Right atrium auricular region (tissue), 2 donors: ENCODE data around the gene RHBDD1. TPM values are rescaled to one million over a fixed set of nuclear protein-coding genes. Genes with fewer than 3 reads are reported as not detected.

Experiments
- DNase-seq: peaks from one replicate; pipeline ENCODE4 v3.0.0-alpha.2; 2019; ENCODE audit warnings: low spot score
- H3K27ac ChIP-seq, 2 donors: fragments of 200-600 bp; sonication (generic); 1 replicate in 1 of 2; 2 replicates in 1 of 2; pipeline ENCODE4 v1.5.1; 2016 to 2019
- H3K27me3 ChIP-seq, 2 donors: fragments of 200-600 bp; sonication (generic); one replicate each; pipeline versions ENCODE4 v1.5.1 to v1.6.0; 2017 to 2019
- H3K36me3 ChIP-seq: fragments of 200-600 bp; sonication (generic); one replicate; pipeline ENCODE4 v1.5.1; 2016
- H3K4me1 ChIP-seq, 2 donors: fragments of 200-600 bp; sonication (generic); one replicate each; pipeline versions ENCODE4 v1.5.1 to v1.6.0; 2017 to 2019
- H3K4me3 ChIP-seq, 2 donors: fragments of 200-600 bp; sonication (generic); 1 replicate in 1 of 2; 2 replicates in 1 of 2; pipeline ENCODE4 v1.5.1; 2017 to 2019; ENCODE audit warnings: mild to moderate bottlenecking in 1 of 2, moderate library complexity in 1 of 2
- H3K9me3 ChIP-seq, 2 donors: fragments of 200-600 bp; sonication (generic); one replicate each; pipeline ENCODE4 v1.5.1; 2019
- total RNA-seq, 2 donors: library from RNA; depleted of rRNA; stranded (reverse); fragments of >200 nt; gene quantifications; one replicate each; pipeline ENCODE4 v1.1.0, GENCODE V29; 2016
- TF ChIP-seq, protein P1 (sequence below), 2 donors: fragments of 200-600 bp; sonication (generic); IDR thresholded peaks; one replicate each; pipeline ENCODE4 v1.5.1; 2019; ENCODE audit warnings: antibody characterized with exemption in 2 of 2

RHBDD1 gene
- total RNA-seq, 2 donors from 2014 or later: 12.3 to 16.1 TPM

DNA sequence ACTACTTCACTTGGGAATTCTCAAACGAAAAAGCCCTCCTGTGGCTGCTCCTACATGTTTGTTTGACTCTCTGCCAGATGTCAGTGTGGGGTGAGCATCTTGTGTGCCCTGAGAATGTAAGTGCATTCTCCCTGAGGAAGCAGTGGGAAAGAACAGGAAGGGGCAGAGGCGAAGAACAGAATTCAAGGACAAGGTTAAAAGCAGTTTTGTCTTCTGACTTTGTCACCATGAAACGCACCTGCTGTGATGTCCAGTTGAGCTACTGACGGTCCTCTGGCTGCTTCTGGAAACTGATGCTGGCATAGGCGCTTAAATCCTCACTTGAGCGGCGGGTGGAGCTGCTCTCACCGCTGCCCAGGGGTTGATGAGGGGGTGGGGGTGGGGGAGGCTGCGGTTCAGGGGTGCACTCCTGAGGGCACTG, 41.1 kb upstream of the RHBDD1 start:
- DNase-seq: no peak
- Histone ChIP-seq H3K27me3 (no peaks in the 10 kb centered on the region), H3K4me3 (peak overlapping the region; percentile 80), H3K36me3 (no peaks in the 10 kb centered on the region), H3K27ac (peak overlapping the region; percentile 90 to 92), H3K9me3 (no peaks in the 10 kb centered on the region), H3K4me1 (peaks cover 0 to 75% of the 10 kb centered on the region in 2 donors)
- TF ChIP-seq, protein P1, sequence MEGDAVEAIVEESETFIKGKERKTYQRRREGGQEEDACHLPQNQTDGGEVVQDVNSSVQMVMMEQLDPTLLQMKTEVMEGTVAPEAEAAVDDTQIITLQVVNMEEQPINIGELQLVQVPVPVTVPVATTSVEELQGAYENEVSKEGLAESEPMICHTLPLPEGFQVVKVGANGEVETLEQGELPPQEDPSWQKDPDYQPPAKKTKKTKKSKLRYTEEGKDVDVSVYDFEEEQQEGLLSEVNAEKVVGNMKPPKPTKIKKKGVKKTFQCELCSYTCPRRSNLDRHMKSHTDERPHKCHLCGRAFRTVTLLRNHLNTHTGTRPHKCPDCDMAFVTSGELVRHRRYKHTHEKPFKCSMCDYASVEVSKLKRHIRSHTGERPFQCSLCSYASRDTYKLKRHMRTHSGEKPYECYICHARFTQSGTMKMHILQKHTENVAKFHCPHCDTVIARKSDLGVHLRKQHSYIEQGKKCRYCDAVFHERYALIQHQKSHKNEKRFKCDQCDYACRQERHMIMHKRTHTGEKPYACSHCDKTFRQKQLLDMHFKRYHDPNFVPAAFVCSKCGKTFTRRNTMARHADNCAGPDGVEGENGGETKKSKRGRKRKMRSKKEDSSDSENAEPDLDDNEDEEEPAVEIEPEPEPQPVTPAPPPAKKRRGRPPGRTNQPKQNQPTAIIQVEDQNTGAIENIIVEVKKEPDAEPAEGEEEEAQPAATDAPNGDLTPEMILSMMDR (IDR thresholded peaks at IDR 0.05): no peak

DNA sequence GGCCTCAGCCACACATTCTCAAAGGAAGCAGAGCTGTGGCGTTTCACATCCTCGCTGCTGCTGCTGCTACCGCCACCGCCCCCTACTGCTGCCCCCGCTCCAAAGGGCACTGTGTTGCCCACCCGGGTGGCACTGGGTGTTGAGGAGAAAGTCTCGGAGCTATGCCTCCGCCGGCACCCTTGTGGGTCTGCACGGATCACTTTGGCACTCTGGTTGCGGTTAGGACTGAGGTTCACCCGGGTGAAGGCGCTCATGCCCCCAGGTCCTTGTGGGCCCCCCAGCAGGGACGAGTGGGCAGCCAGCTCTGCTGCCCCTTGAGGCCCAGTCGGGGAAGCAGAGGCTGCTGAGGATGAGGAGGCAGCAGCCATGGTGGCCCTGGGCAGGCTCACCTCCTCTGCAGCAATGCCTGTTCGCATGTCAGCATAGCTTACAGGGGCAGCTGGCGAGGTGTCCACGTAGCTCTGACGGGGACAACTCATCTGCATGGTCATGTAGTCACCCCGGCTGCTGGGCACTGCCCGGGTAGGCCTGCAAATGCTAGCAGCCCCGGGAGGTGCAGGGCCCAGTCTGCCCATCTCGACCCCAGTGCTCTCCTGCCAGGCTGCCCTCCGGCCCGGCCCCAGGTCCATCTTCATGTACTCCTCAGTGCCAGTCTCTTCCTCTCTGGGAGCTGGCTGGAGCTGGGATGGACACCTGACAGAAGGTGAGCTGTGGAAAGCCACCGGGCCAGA, 40.4 kb upstream of the RHBDD1 start:
- Histone ChIP-seq H3K36me3 (no peaks in the 10 kb centered on the region), H3K4me3 (peak overlapping the region; percentile 80), H3K27me3 (no peaks in the 10 kb centered on the region), H3K27ac (peak overlapping the region; percentile 90 to 92), H3K9me3 (no peaks in the 10 kb centered on the region), H3K4me1 (peaks cover 0 to 74% of the 10 kb centered on the region in 2 donors)
- TF ChIP-seq, protein P1 (IDR thresholded peaks at IDR 0.05): peak in 1 of 2 donors; percentile 40
- DNase-seq: no peak

DNA sequence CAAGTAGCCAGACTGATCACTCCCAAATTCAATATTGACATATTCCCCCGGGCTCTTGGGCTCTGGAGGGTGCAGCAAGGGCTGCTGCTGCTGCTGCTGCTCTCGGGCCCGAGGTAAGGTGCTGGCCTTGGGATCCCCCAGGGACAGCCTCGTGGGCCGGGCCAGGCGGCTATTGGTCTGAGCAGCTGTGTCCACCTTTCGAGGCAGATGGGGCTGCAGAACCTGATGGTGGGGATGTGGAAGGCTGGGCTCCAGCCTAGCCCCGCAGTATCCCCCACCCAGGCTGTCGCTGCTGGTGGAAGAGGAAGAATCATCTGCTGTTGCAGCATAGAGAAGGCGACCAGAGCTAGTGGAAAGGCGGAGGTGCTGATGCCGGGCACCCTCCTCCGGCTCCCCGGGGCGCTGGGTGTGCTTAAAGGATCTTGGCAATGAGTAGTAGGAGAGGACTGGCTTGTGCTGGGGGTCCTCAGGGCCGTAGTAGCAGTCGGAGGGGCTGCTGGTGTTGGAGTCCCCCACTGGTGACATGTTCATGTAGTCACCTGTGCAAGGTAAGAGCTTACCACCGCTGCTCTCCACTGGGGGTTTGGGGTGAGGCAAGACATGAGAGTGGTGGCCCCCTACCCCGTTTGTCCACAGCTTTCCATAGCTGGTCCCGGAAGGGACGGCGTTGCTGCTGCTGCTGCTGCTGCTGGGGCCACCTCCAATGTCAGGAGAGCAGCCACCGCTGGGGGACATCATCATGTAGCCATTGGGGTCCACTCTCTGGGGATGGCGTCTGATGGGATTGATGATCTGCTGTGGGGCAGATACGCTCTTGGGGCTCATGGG, 39.6 kb upstream of the RHBDD1 start:
- Histone ChIP-seq H3K27ac (peak overlapping the region; percentile 90 to 92), H3K4me1 (peaks cover 0 to 73% of the 10 kb centered on the region in 2 donors), H3K4me3 (peak overlapping the region; percentile 80), H3K27me3 (no peaks in the 10 kb centered on the region), H3K9me3 (no peaks in the 10 kb centered on the region), H3K36me3 (no peaks in the 10 kb centered on the region)
- DNase-seq: no peak
- TF ChIP-seq, protein P1 (IDR thresholded peaks at IDR 0.05): no peak

DNA sequence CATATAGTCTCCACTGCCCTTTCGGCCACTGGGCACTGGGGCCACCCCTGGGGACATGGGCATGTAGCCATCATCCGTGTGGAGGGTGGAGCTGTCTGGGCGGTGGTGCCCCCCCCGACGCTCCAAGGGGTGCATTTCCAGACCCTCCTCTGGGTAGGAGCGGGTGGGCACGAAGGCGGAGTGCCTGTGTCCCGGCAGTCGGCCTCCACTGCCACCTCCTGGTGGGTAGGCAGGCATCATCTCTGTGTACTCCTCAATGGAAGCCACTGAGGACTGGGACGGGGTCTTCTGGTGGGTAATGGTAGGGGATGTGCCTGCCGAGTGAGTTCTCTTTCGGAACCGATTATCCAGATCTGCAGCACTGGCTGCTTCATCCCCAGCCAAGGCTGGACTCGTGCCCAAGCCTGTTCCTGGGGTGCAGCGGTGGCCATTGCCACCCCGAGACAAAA, 39.0 kb upstream of the RHBDD1 start:
- Histone ChIP-seq H3K4me1 (peaks cover 0 to 78% of the 10 kb centered on the region in 2 donors), H3K27ac (peak overlapping the region; percentile 90 to 92), H3K27me3 (no peaks in the 10 kb centered on the region), H3K36me3 (no peaks in the 10 kb centered on the region), H3K4me3 (peak overlapping the region; percentile 80), H3K9me3 (no peaks in the 10 kb centered on the region)
- TF ChIP-seq, protein P1 (IDR thresholded peaks at IDR 0.05): peak; percentile 56 to 80
- DNase-seq: no peak

DNA sequence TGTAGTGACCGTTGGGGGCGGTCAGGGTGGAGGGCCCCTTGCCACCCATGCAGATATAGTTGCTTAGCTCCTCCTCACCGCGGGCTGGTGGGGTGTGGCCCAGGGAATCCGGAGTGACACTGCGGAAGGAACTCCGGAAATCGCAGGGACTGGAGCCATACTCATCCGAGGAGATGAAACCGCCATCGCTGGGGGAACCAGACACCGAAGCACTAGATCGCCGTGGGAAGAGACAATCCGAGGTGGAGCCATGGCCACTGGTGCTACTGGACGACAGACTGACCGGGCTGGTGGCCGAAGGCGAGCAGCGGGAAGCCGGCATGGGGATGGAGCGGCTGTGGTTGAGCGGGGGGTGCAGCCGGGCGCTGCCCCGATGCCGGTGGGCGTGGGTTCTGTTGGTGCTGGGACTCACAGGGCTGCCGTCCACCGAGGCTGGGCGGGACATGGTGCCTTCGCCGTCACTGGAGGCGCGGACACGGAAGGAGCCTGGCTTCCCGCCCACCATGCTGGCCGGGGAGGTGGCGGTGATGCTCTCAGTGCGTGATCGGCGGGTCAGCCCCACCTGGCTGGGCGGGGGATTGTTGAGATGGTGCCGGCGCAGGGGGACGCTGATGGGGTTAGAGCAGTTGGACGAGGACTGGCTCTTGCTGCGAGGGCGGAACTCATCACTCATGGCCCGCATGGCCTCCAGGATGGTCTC, 38.4 kb upstream of the RHBDD1 start:
- Histone ChIP-seq H3K27me3 (no peaks in the 10 kb centered on the region), H3K4me3 (peak overlapping the region; percentile 80), H3K9me3 (no peaks in the 10 kb centered on the region), H3K4me1 (peaks cover 0 to 72% of the 10 kb centered on the region in 2 donors), H3K36me3 (no peaks in the 10 kb centered on the region), H3K27ac (peak overlapping the region; percentile 90 to 92)
- TF ChIP-seq, protein P1 (IDR thresholded peaks at IDR 0.05): no peak
- peak; percentile 62 for DNase-seq
